ENCODE measurements around the gene CDH12.

GRCh38 chr5:22736443-22737003 lies 116.6 kb downstream of the CDH12 start:
- TF ChIP-seq CTCF (IDR thresholded peaks at IDR 0.05) (no peak), POLR2A (IDR thresholded peaks at IDR 0.05) (no peak)

Data from lower leg skin (tissue), 3 donors.